Endothelial cell of umbilical vein (primary cell): ENCODE measurements around the gene PTOV1. TPM values are rescaled to one million over a fixed set of nuclear protein-coding genes. Genes with fewer than 3 reads are reported as not detected.

Experiments
- BruUV-seq: library from RNA; stranded (reverse); fragments of 400-500 nt; replicated peaks from 2 replicates; lab custom pipeline; 2021; lab: Mats Ljungman, UMichigan
- CTCF ChIA-PET: fragments of 300-600, 350-600 bp; sonication (Branson Sonifier 250); formaldehyde crosslinking; loops from one replicate; lab custom pipeline; 2021; ENCODE audit warnings: antibody characterized with exemption, inconsistent platforms; lab: Charles Lee
- POLR2A ChIA-PET: fragments of 300-600, 350-600 bp; sonication (Branson Sonifier 250); formaldehyde crosslinking; loops from one replicate; lab custom pipeline; 2021; ENCODE audit warnings: antibody characterized with exemption, inconsistent platforms; lab: Charles Lee
- DNase-seq: peaks from one replicate; pipeline ENCODE4 v3.0.0-alpha.2; 2011; ENCODE audit warnings: low read depth, low spot score
- FAIRE-seq: peaks from 2 replicates; lab custom pipeline; 2011; peaks lifted over from hg19 to GRCh38; lab: Jason Lieb, UNC
- H2AFZ ChIP-seq: 2 replicates; pipeline ENCODE4 v1.6.0; 2012; ENCODE audit warnings: low read depth, low read length, control low read depth, inconsistent platforms
- H3K27ac ChIP-seq: 2 replicates; pipeline ENCODE4 v1.5.1; 2011; ENCODE audit warnings: low read depth, mild to moderate bottlenecking, control low read depth, low read length, moderate library complexity; ENCODE audit not compliant: insufficient read depth
- H3K27me3 ChIP-seq, 2 experiments: 2 replicates each; pipeline versions ENCODE4 v1.6.0 to v1.6.1; 2011; ENCODE audit warnings: low read length in 2 of 2, mixed read lengths in 1 of 2; ENCODE audit not compliant: control insufficient read depth in 2 of 2, insufficient read depth in 2 of 2
- H3K36me3 ChIP-seq, 2 experiments: 2 replicates in 1 of 2; 3 replicates in 1 of 2; pipeline ENCODE4 v1.5.1; 2011; ENCODE audit warnings: low read length in 2 of 2, mild to moderate bottlenecking in 1 of 2, moderate library complexity in 1 of 2; ENCODE audit not compliant: control insufficient read depth in 2 of 2, insufficient read depth in 2 of 2; ENCODE audit errors: extremely low read depth in 1 of 2
- H3K4me1 ChIP-seq: 3 replicates; pipeline ENCODE4 v1.5.1; 2011; ENCODE audit warnings: mild to moderate bottlenecking, low read length; ENCODE audit not compliant: control insufficient read depth, insufficient read depth; ENCODE audit errors: extremely low read depth
- H3K4me2 ChIP-seq: 2 replicates; pipeline ENCODE4 v1.6.1; 2011; ENCODE audit warnings: low read length, control low read depth, mixed read lengths; ENCODE audit not compliant: insufficient read depth
- H3K4me3 ChIP-seq, 3 experiments: fragments of 200-600 bp in 1 of 3; sonication (generic), shearing (Covaris generic) in 1 of 3; replicated peaks in 1 of 3; 2 replicates each; pipeline ENCODE4 v1.5.1; 2011 to 2016; ENCODE audit warnings: control low read depth in 3 of 3, low read length in 3 of 3, mild to moderate bottlenecking in 2 of 3, inconsistent platforms in 1 of 3, low read depth in 1 of 3, moderate library complexity in 1 of 3; ENCODE audit not compliant: insufficient read depth in 1 of 3
- H3K79me2 ChIP-seq: 2 replicates; pipeline ENCODE4 v1.6.0; 2012; ENCODE audit warnings: low read length, inconsistent platforms; ENCODE audit not compliant: control insufficient read depth, insufficient read depth
- H3K9ac ChIP-seq: replicated peaks from 2 replicates; pipeline ENCODE3; 2011; ENCODE audit warnings: low read length, control low read depth; ENCODE audit not compliant: insufficient read depth; ENCODE audit errors: extremely low read depth
- H3K9me1 ChIP-seq: replicated peaks from 3 replicates; pipeline ENCODE4 v1.6.0; 2011; ENCODE audit warnings: mild to moderate bottlenecking, low read length; ENCODE audit not compliant: control insufficient read depth, insufficient read depth; ENCODE audit errors: extremely low read depth
- H3K9me3 ChIP-seq: replicated peaks from 2 replicates; pipeline ENCODE4 v1.5.1; 2012; ENCODE audit warnings: low read length, inconsistent platforms; ENCODE audit not compliant: control insufficient read depth, insufficient read depth
- H4K20me1 ChIP-seq: replicated peaks from 2 replicates; pipeline ENCODE3; 2011; ENCODE audit warnings: mild to moderate bottlenecking, low read length; ENCODE audit not compliant: control insufficient read depth, insufficient read depth; ENCODE audit errors: extremely low read depth
- CTCF ChIP-seq, 2 donors: IDR thresholded peaks; 1 replicate in 1 of 2; 2 replicates in 1 of 2; pipeline ENCODE4 v1.5.1; 2011; ENCODE audit warnings: low read length in 2 of 2, mild to moderate bottlenecking in 2 of 2, moderate library complexity in 2 of 2, control low read depth in 1 of 2, inconsistent platforms in 1 of 2, low read depth in 1 of 2; ENCODE audit not compliant: insufficient read depth in 1 of 2; ENCODE audit errors: extremely low read depth in 1 of 2
- EZH2 ChIP-seq: IDR thresholded peaks from 2 replicates; pipeline ENCODE4 v1.6.1; 2012; ENCODE audit warnings: borderline replicate concordance, low read depth, mild to moderate bottlenecking, moderate library complexity, low read length, inconsistent platforms; ENCODE audit not compliant: severe bottlenecking
- FOS ChIP-seq: IDR thresholded peaks from 2 replicates; pipeline ENCODE4 v1.6.1; 2011; ENCODE audit warnings: mild to moderate bottlenecking, low read length, moderate library complexity, borderline replicate concordance; ENCODE audit not compliant: insufficient read depth
- GATA2 ChIP-seq: IDR thresholded peaks from 2 replicates; pipeline ENCODE4 v1.7.0; 2011; ENCODE audit warnings: low read depth, mild to moderate bottlenecking, moderate library complexity, mixed read lengths, low read length; ENCODE audit not compliant: insufficient read length, insufficient read depth
- JUN ChIP-seq: IDR thresholded peaks from 2 replicates; pipeline ENCODE4 v1.6.1; 2011; ENCODE audit warnings: borderline replicate concordance, low read depth; ENCODE audit not compliant: insufficient read length, insufficient read depth
- MAX ChIP-seq: IDR thresholded peaks from 2 replicates; pipeline ENCODE4 v1.6.1; 2011; ENCODE audit not compliant: insufficient read depth, insufficient read length
- MYC ChIP-seq: IDR thresholded peaks from one replicate; pipeline ENCODE4 v1.6.1; 2011; ENCODE audit warnings: mild to moderate bottlenecking, low read depth, low read length
- POLR2A ChIP-seq: IDR thresholded peaks from 2 replicates; pipeline ENCODE4 v1.6.1; 2012; ENCODE audit warnings: low read depth, mild to moderate bottlenecking, control low read depth, low read length
- POLR2AphosphoS5 ChIP-seq: IDR thresholded peaks from 2 replicates; pipeline ENCODE4 v1.6.1; 2012; ENCODE audit warnings: low read depth, mild to moderate bottlenecking, control low read depth, low read length, moderate library complexity; ENCODE audit not compliant: insufficient read depth
- dilution Hi-C: fragments of 300-500 bp; cut with MboI; formaldehyde crosslinking; loops from one replicate; pipeline ENCODE4 v1.15.0; 2019; ENCODE audit warnings: low sequenced_read_pairs; ENCODE audit not compliant: extremely low pct_ligation_motif_present
- intact Hi-C: fragments of 100-400 bp; cut with micrococcal nuclease; formaldehyde crosslinking; loops from one replicate; pipeline ENCODE4 v1.10.0; 2022
- polyA plus RNA-seq, 4 experiments: library from polyadenylated mRNA; depleted of rRNA in 3 of 4; stranded (reverse) in 3 of 4; unstranded in 1 of 4; fragments of >200 nt; gene quantifications; 2 replicates each; pipeline versions ENCODE4 v1.2.1 to v1.2.3, GENCODE V29; 2011 to 2012; ENCODE audit warnings: missing spikeins in 1 of 4
- total RNA-seq: library from RNA; stranded (reverse); gene quantifications from 2 replicates; pipeline ENCODE4 v1.2.3, GENCODE V29; 2021

The PTOV1 gene
- total and polyA plus RNA-seq, 2 donors (not counting 3 experiments of a cell fraction or from before 2014, with no cell fraction given), result 116 to 184 TPM

GRCh38 chr19:49807904-49808675 is 42.9 kb upstream of the PTOV1 start:
- Histone ChIP-seq H2AFZ (no peak overlapping the region), H3K9me1 (no peaks in the 10 kb centered on the region), H3K9ac (no peak overlapping the region), H3K79me2 (no peaks in the 10 kb centered on the region), H3K36me3 (peaks cover 4 to 6% of the 10 kb centered on the region in 2 experiments), H3K9me3 (no peaks in the 10 kb centered on the region), H3K27ac (no peak overlapping the region), H3K4me1 (peaks cover 15% of the 10 kb centered on the region), H3K4me2 (no peak overlapping the region), H3K4me3 (no peak overlapping the region), H3K27me3 (no peaks in the 10 kb centered on the region), H4K20me1 (no peaks in the 10 kb centered on the region)
- TF ChIP-seq POLR2AphosphoS5, result no peak
- TF ChIP-seq POLR2A, result no peak
- TF ChIP-seq GATA2, result no peak
- no peak for TF ChIP-seq EZH2
- no peak for TF ChIP-seq MAX
- no peak for TF ChIP-seq MYC
- no peak for TF ChIP-seq FOS
- TF ChIP-seq JUN, result no peak
- TF ChIP-seq CTCF (IDR thresholded peaks at IDR 0.05; ENCODE audit: extremely low read depth in 1 of 2, insufficient read depth in 1 of 2, low read depth in 1 of 2, low read length in 2 of 2), result no peak
- ChIA-PET CTCF (no interaction called here), POLR2A (no interaction called here)
- BruUV-seq, result no TSS peak
- dilution Hi-C loops (no loop called here), intact Hi-C loops (loop anchor here (2.0 to 5.0 kb wide), 3 partner anchors 41 to 311 kb away; partner anchors contain the start of genes ADM5, AP2A1 and RPS11)
- FAIRE-seq, result no peak
- no peak for DNase-seq
